ENCODE data around the gene AMD1. TPM values are rescaled to one million over a fixed set of nuclear protein-coding genes. Genes with fewer than 3 reads are reported as not detected.
"Not testable (repeated sequence)": the region's sequence is repeated elsewhere in the genome, so short reads cannot be mapped to it uniquely, and the experiment has no call there.

The AMD1 gene
- total RNA-seq, 4 donors from 2014 or later: 75.8 to 121 (median 101) TPM

DNA sequence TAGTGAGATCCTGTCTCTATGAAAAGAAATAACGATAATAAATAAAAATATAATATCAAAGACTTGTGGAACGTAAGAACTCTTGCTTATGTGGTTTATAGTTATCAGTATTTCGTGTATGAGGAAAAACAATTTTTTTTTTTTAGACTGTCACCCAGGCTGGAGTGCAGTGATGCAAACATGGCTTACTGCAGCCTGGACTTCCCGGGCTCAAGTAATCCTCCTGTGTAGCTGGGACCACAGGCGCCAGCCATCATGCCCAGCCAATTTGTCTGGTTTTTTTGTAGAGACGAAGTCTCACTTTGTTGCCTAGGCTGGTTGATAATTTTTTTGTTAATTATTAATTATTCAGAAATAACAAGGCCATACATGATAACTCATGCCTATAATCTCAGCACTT lies 40.8 kb upstream of the AMD1 start:
- DNase-seq: no peak
- TF ChIP-seq CTCF (IDR thresholded peaks at IDR 0.05) (no peak), POLR2A (IDR thresholded peaks at IDR 0.05) (no peak)

GRCh38 chr6:110835751-110836150 lies 38.8 kb upstream of the AMD1 start:
- intact Hi-C loops (cut with DNase I; ENCODE audit: low total_unique reads); H3K4me1 ChIP-seq; H3K27ac ChIP-seq; H3K36me3 ChIP-seq; H3K4me3 ChIP-seq; H3K9me3 ChIP-seq; H3K27me3 ChIP-seq; DNase-seq: not testable (repeated sequence)

More for the DNA sequence above, 40.8 kb upstream of the AMD1 start:
- H3K36me3 ChIP-seq: no peaks in the 10 kb centered on the region
- no peak overlapping the region for H3K27ac ChIP-seq
- intact Hi-C loops (cut with DNase I; ENCODE audit: low total_unique reads): no loop called here
- H3K4me3 ChIP-seq: no peak overlapping the region
- H3K4me1 ChIP-seq: no peaks in the 10 kb centered on the region
- no peaks in the 10 kb centered on the region for H3K27me3 ChIP-seq
- no peaks in the 10 kb centered on the region for H3K9me3 ChIP-seq

GRCh38 chr6:110841266-110841665 lies 33.3 kb upstream of the AMD1 start:
- Histone ChIP-seq H3K9me3 (no peaks in the 10 kb centered on the region), H3K27ac (no peak overlapping the region), H3K27me3 (no peaks in the 10 kb centered on the region), H3K36me3 (no peaks in the 10 kb centered on the region), H3K4me3 (no peak overlapping the region), H3K4me1 (no peaks in the 10 kb centered on the region)
- intact Hi-C loops (cut with DNase I; ENCODE audit: low total_unique reads): no loop called here
- no peak for DNase-seq
- TF ChIP-seq CTCF (IDR thresholded peaks at IDR 0.05) (no peak), POLR2A (IDR thresholded peaks at IDR 0.05) (no peak)

GRCh38 chr6:110849781-110850180 lies 24.8 kb upstream of the AMD1 start:
- TF ChIP-seq CTCF (IDR thresholded peaks at IDR 0.05): no peak
- TF ChIP-seq POLR2A (IDR thresholded peaks at IDR 0.05): no peak
- intact Hi-C loops (cut with DNase I; ENCODE audit: low total_unique reads): no loop called here
- H3K4me3 ChIP-seq: no peak overlapping the region
- no peaks in the 10 kb centered on the region for H3K4me1 ChIP-seq
- no peaks in the 10 kb centered on the region for H3K27me3 ChIP-seq
- no peaks in the 10 kb centered on the region for H3K9me3 ChIP-seq
- no peaks in the 10 kb centered on the region for H3K36me3 ChIP-seq
- DNase-seq: no peak
- H3K27ac ChIP-seq: no peak overlapping the region

GRCh38 chr6:110852773-110853172 lies 21.8 kb upstream of the AMD1 start:
- TF ChIP-seq POLR2A (IDR thresholded peaks at IDR 0.05) (no peak), CTCF (IDR thresholded peaks at IDR 0.05) (no peak)
- no peak overlapping the region for H3K27ac ChIP-seq
- H3K4me3 ChIP-seq: no peak overlapping the region
- intact Hi-C loops (cut with DNase I; ENCODE audit: low total_unique reads): no loop called here
- no peaks in the 10 kb centered on the region for H3K4me1 ChIP-seq
- no peaks in the 10 kb centered on the region for H3K27me3 ChIP-seq
- no peaks in the 10 kb centered on the region for H3K9me3 ChIP-seq
- no peaks in the 10 kb centered on the region for H3K36me3 ChIP-seq
- no peak for DNase-seq

All from uterus (tissue), 4 donors.